Upper lobe of left lung (tissue), 4 donors: ENCODE results near the gene MANBA.
"Not testable (repeated sequence)": the region's sequence is repeated elsewhere in the genome, so short reads cannot be mapped to it uniquely, and the experiment has no call there.

Source experiments
- POLR2A ChIP-seq, 4 donors: fragments of 450-650 bp; IDR thresholded peaks; one replicate each; pipeline ENCODE4 v1.5.1; 2016 to 2017; ENCODE audit warnings: antibody characterized with exemption in 4 of 4, mild to moderate bottlenecking in 2 of 4
- POLR2AphosphoS5 ChIP-seq, 2 donors: sonication (generic); formaldehyde crosslinking; IDR thresholded peaks; one replicate each; pipeline ENCODE4 v1.5.1; 2017; ENCODE audit warnings: antibody characterized with exemption in 2 of 2
- TF ChIP-seq, protein P1 (sequence below), 6 experiments: fragments of 450-650 bp in 4 of 6; fragments of 200-600 bp in 2 of 6; sonication (generic) in 2 of 6; IDR thresholded peaks; one replicate each; pipeline ENCODE4 v1.5.1; 2016 to 2019; ENCODE audit warnings: antibody characterized with exemption in 6 of 6

- TF ChIP-seq POLR2AphosphoS5, POLR2A (IDR thresholded peaks at IDR 0.05): not testable (repeated sequence)
- TF ChIP-seq, protein P1, sequence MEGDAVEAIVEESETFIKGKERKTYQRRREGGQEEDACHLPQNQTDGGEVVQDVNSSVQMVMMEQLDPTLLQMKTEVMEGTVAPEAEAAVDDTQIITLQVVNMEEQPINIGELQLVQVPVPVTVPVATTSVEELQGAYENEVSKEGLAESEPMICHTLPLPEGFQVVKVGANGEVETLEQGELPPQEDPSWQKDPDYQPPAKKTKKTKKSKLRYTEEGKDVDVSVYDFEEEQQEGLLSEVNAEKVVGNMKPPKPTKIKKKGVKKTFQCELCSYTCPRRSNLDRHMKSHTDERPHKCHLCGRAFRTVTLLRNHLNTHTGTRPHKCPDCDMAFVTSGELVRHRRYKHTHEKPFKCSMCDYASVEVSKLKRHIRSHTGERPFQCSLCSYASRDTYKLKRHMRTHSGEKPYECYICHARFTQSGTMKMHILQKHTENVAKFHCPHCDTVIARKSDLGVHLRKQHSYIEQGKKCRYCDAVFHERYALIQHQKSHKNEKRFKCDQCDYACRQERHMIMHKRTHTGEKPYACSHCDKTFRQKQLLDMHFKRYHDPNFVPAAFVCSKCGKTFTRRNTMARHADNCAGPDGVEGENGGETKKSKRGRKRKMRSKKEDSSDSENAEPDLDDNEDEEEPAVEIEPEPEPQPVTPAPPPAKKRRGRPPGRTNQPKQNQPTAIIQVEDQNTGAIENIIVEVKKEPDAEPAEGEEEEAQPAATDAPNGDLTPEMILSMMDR (IDR thresholded peaks at IDR 0.05), result not testable (repeated sequence)
These were observed 141.7 kb downstream of the MANBA start for GRCh38 chr4:102619021-102619420.
